H9 (cell line): ENCODE measurements around the gene KLK13. TPM values are rescaled to one million over a fixed set of nuclear protein-coding genes. Genes with fewer than 3 reads are reported as not detected.

Experiments
- DNase-seq: peaks from one replicate; pipeline ENCODE4 v3.0.0-alpha.2; 2017
- H2AFZ ChIP-seq: one replicate; pipeline ENCODE4 v1.6.1; 2013; ENCODE audit warnings: mild to moderate bottlenecking, low read length, control low read depth, moderate library complexity
- H2AK5ac ChIP-seq: 2 replicates; pipeline ENCODE4 v1.6.1; 2013; ENCODE audit warnings: low read length, control low read depth, mixed read lengths; ENCODE audit not compliant: insufficient read length
- H2BK120ac ChIP-seq: one replicate; pipeline ENCODE4 v1.6.1; 2013; ENCODE audit warnings: low read depth, mild to moderate bottlenecking, low read length, control low read depth, inconsistent platforms; ENCODE audit not compliant: poor library complexity, severe bottlenecking
- H2BK12ac ChIP-seq: 2 replicates; pipeline ENCODE4 v1.6.1; 2013; ENCODE audit warnings: low read length, control low read depth, mixed read lengths, low read depth; ENCODE audit not compliant: insufficient read length
- H2BK15ac ChIP-seq: 2 replicates; pipeline ENCODE4 v1.6.1; 2013; ENCODE audit warnings: low read depth, low read length, control low read depth
- H2BK20ac ChIP-seq: one replicate; pipeline ENCODE4 v1.6.1; 2013; ENCODE audit warnings: low read depth, mild to moderate bottlenecking, low read length, control low read depth, inconsistent platforms; ENCODE audit not compliant: poor library complexity, severe bottlenecking
- H2BK5ac ChIP-seq: 2 replicates; pipeline ENCODE4 v1.6.1; 2013; ENCODE audit warnings: low read length, control low read depth, mixed read lengths; ENCODE audit not compliant: insufficient read length
- H3K14ac ChIP-seq: 2 replicates; pipeline ENCODE4 v1.6.1; 2013; ENCODE audit warnings: low read length, control low read depth; ENCODE audit not compliant: insufficient read depth
- H3K18ac ChIP-seq: 2 replicates; pipeline ENCODE4 v1.6.1; 2013; ENCODE audit warnings: low read depth, mild to moderate bottlenecking, mixed read lengths, low read length, control low read depth; ENCODE audit not compliant: insufficient read length
- H3K23ac ChIP-seq: 2 replicates; pipeline ENCODE4 v1.6.1; 2013; ENCODE audit warnings: low read length, control low read depth, mixed read lengths, low read depth; ENCODE audit not compliant: insufficient read length
- H3K23me2 ChIP-seq: 2 replicates; pipeline ENCODE4 v1.6.1; 2013; ENCODE audit warnings: low read depth, mild to moderate bottlenecking, mixed read lengths, low read length, control low read depth; ENCODE audit not compliant: insufficient read length, poor library complexity, severe bottlenecking
- H3K27ac ChIP-seq: 2 replicates; pipeline ENCODE4 v1.5.1; 2013; ENCODE audit warnings: low read length, control low read depth, mixed read lengths, low read depth; ENCODE audit not compliant: insufficient read length
- H3K27me3 ChIP-seq: 2 replicates; pipeline ENCODE4 v1.6.1; 2013; ENCODE audit warnings: low read length, control low read depth, inconsistent platforms; ENCODE audit not compliant: insufficient read depth
- H3K4ac ChIP-seq: 2 replicates; pipeline ENCODE4 v1.6.1; 2013; ENCODE audit warnings: low read depth, mild to moderate bottlenecking, control low read depth, inconsistent platforms, low read length, moderate library complexity
- H3K4me1 ChIP-seq: 2 replicates; pipeline ENCODE4 v1.6.1; 2013; ENCODE audit warnings: low read length, control low read depth, inconsistent platforms; ENCODE audit not compliant: insufficient read depth
- H3K4me2 ChIP-seq: 2 replicates; pipeline ENCODE4 v1.6.1; 2013; ENCODE audit warnings: low read length, control low read depth, mixed read lengths; ENCODE audit not compliant: insufficient read length, insufficient read depth
- H3K56ac ChIP-seq: 2 replicates; pipeline ENCODE4 v1.6.1; 2013; ENCODE audit warnings: low read depth, mild to moderate bottlenecking, mixed read lengths, low read length, control low read depth; ENCODE audit not compliant: insufficient read length
- H3K79me1 ChIP-seq: 2 replicates; pipeline ENCODE4 v1.6.1; 2013; ENCODE audit warnings: low read depth, mild to moderate bottlenecking, moderate library complexity, low read length, control low read depth, inconsistent platforms; ENCODE audit not compliant: insufficient read depth, poor library complexity, severe bottlenecking
- H3K79me2 ChIP-seq: 2 replicates; pipeline ENCODE4 v1.6.1; 2013; ENCODE audit warnings: low read length, control low read depth, inconsistent platforms; ENCODE audit not compliant: insufficient read depth
- H3K9ac ChIP-seq: 2 replicates; pipeline ENCODE4 v1.6.1; 2013; ENCODE audit warnings: low read length, control low read depth, mixed read lengths; ENCODE audit not compliant: insufficient read length; ENCODE audit errors: extremely low read depth
- H3K9me3 ChIP-seq: one replicate; pipeline ENCODE4 v1.6.1; 2013; ENCODE audit warnings: low read depth, low read length, inconsistent platforms; ENCODE audit not compliant: control insufficient read depth
- H3T11ph ChIP-seq: one replicate; pipeline ENCODE4 v1.6.1; 2013; ENCODE audit warnings: mild to moderate bottlenecking, low read length, control low read depth, inconsistent platforms
- H4K20me1 ChIP-seq: one replicate; pipeline ENCODE4 v1.6.1; 2013; ENCODE audit not compliant: control insufficient read depth, insufficient read length, insufficient read depth
- H4K5ac ChIP-seq: 2 replicates; pipeline ENCODE4 v1.6.1; 2013; ENCODE audit warnings: low read depth, mild to moderate bottlenecking, mixed read lengths, low read length, control low read depth; ENCODE audit not compliant: insufficient read length
- H4K8ac ChIP-seq: replicated peaks from 2 replicates; pipeline ENCODE4 v1.6.1; 2013; ENCODE audit warnings: low read length, control low read depth, mixed read lengths, low read depth; ENCODE audit not compliant: insufficient read length
- H4K91ac ChIP-seq: 2 replicates; pipeline ENCODE4 v1.6.1; 2013; ENCODE audit warnings: low read depth, mild to moderate bottlenecking, moderate library complexity, mixed read lengths, low read length, control low read depth; ENCODE audit not compliant: insufficient read length
- H3K27ac Mint-ChIP-seq, 3 experiments: 2 replicates in 2 of 3; 3 replicates in 1 of 3; pipeline ENCODE4 v1.8.0; 2020 to 2021; ENCODE audit warnings: mixed read lengths in 3 of 3, mild to moderate bottlenecking in 1 of 3, moderate library complexity in 1 of 3
- H3K27me3 Mint-ChIP-seq: 2 replicates; pipeline ENCODE4 v1.8.0; 2021; ENCODE audit warnings: low read depth, mild to moderate bottlenecking, moderate library complexity, mixed read lengths
- H3K36me3 Mint-ChIP-seq, 3 experiments: 2 replicates in 2 of 3; 3 replicates in 1 of 3; pipeline ENCODE4 v1.8.0; 2020 to 2021; ENCODE audit warnings: low read depth in 3 of 3, mixed read lengths in 3 of 3; ENCODE audit not compliant: insufficient read depth in 1 of 3
- H3K4me1 Mint-ChIP-seq, 2 experiments: 2 replicates each; pipeline ENCODE4 v1.8.0; 2020; ENCODE audit warnings: mixed read lengths in 2 of 2
- H3K4me3 Mint-ChIP-seq, 2 experiments: 2 replicates in 1 of 2; 3 replicates in 1 of 2; pipeline ENCODE4 v1.8.0; 2020 to 2021; ENCODE audit warnings: mild to moderate bottlenecking in 2 of 2, mixed read lengths in 2 of 2, moderate library complexity in 1 of 2
- H3K9me3 Mint-ChIP-seq, 2 experiments: 2 replicates in 1 of 2; 3 replicates in 1 of 2; pipeline ENCODE4 v1.8.0; 2020; ENCODE audit warnings: mild to moderate bottlenecking in 2 of 2, mixed read lengths in 2 of 2, moderate library complexity in 1 of 2
- WGBS: extraction: QIAGEN DNeasy Blood & Tissue Kit; methylation state at CpG from one replicate; pipeline ENCODE4 v1.1.7; 2013; ENCODE audit warnings: missing lambda C conversion rate, low lambda C conversion rate, mixed read lengths; ENCODE audit not compliant: insufficient read length; ENCODE audit errors: extremely low coverage; 5-methylcytosine and 5-hydroxymethylcytosine counted together
- total RNA-seq: library from RNA; stranded (reverse); gene quantifications from 2 replicates; pipeline ENCODE4 v1.2.1, GENCODE V29; 2021
- TF ChIP-seq, protein P1 (sequence below): fragments of 200-600 bp; sonication (generic); conservative IDR thresholded peaks from 3 replicates; pipeline ENCODE4 v1.8.0; 2021; ENCODE audit warnings: antibody characterized with exemption, mild to moderate bottlenecking

The KLK13 gene
- total RNA-seq, 1 experiment from 2014 or later, result 4.2 TPM

- H3K14ac ChIP-seq, result no peak overlapping the region
- H3K79me1 ChIP-seq, result no peaks in the 10 kb centered on the region
- H3K79me2 ChIP-seq, result no peaks in the 10 kb centered on the region
- WGBS, result no CpG with 5 or more reads among the region's 14 CpGs
- no peaks in the 10 kb centered on the region for H3K9me3 ChIP-seq
- H4K5ac ChIP-seq, result no peak overlapping the region
- no peak overlapping the region for H3K27ac ChIP-seq
- H3K27me3 ChIP-seq, result no peaks in the 10 kb centered on the region
- no peak overlapping the region for H2AFZ ChIP-seq
- H3K18ac ChIP-seq, result no peak overlapping the region
- H3K23ac ChIP-seq, result no peak overlapping the region
- peaks cover 7 to 15% of the 10 kb centered on the region in 2 experiments for H3K9me3 Mint-ChIP-seq
- H3K23me2 ChIP-seq, result no peaks in the 10 kb centered on the region
- H3K4me1 Mint-ChIP-seq, result peaks cover 13 to 16% of the 10 kb centered on the region in 2 experiments
- no peak for DNase-seq
- H3K27me3 Mint-ChIP-seq, result peaks cover 9% of the 10 kb centered on the region
- H3K56ac ChIP-seq, result no peak overlapping the region
- no peak overlapping the region for H2BK12ac ChIP-seq
- TF ChIP-seq, protein P1, sequence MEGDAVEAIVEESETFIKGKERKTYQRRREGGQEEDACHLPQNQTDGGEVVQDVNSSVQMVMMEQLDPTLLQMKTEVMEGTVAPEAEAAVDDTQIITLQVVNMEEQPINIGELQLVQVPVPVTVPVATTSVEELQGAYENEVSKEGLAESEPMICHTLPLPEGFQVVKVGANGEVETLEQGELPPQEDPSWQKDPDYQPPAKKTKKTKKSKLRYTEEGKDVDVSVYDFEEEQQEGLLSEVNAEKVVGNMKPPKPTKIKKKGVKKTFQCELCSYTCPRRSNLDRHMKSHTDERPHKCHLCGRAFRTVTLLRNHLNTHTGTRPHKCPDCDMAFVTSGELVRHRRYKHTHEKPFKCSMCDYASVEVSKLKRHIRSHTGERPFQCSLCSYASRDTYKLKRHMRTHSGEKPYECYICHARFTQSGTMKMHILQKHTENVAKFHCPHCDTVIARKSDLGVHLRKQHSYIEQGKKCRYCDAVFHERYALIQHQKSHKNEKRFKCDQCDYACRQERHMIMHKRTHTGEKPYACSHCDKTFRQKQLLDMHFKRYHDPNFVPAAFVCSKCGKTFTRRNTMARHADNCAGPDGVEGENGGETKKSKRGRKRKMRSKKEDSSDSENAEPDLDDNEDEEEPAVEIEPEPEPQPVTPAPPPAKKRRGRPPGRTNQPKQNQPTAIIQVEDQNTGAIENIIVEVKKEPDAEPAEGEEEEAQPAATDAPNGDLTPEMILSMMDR, result no peak
- H4K91ac ChIP-seq, result no peak overlapping the region
- peak overlapping the region in 1 of 3 experiments; percentile 82; a peak in 2 of 7 replicates for H3K27ac Mint-ChIP-seq
- no peak overlapping the region for H3K4ac ChIP-seq
- H4K8ac ChIP-seq, result no peak overlapping the region
- no peak overlapping the region for H2BK20ac ChIP-seq
- no peak overlapping the region for H2BK15ac ChIP-seq
- H3K9ac ChIP-seq, result no peak overlapping the region
- no peak overlapping the region for H2BK120ac ChIP-seq
- no peaks in the 10 kb centered on the region for H4K20me1 ChIP-seq
- H2AK5ac ChIP-seq, result no peak overlapping the region
- H3K4me2 ChIP-seq, result no peak overlapping the region
- H3K36me3 Mint-ChIP-seq, result peaks cover 0 to 7% (median 0%) of the 10 kb centered on the region in 3 experiments; a peak in 1 of 7 replicates
- H3K4me3 Mint-ChIP-seq, result peak overlapping the region in 1 of 2 experiments; percentile 25; a peak in 1 of 5 replicates
- peaks cover 2% of the 10 kb centered on the region; the same call in 1 of the 2 replicates for H3K4me1 ChIP-seq
- H2BK5ac ChIP-seq, result no peak overlapping the region
- H3T11ph ChIP-seq, result no peak overlapping the region
These were observed 11.8 kb upstream of the KLK13 start for GRCh38 chr19:51076631-51077213.
